HG02943 (cell line): ENCODE measurements around the gene FRMD4A.
"Not testable (repeated sequence)": the region's sequence is repeated elsewhere in the genome, so short reads cannot be mapped to it uniquely, and the experiment has no call there.

ENCODE experiments used
- ATAC-seq: cut with Tn5 transposase; IDR thresholded peaks from one replicate; pipeline ENCODE4 v1.9.1; 2021; ENCODE audit warnings: mild to moderate bottlenecking, low read depth, moderate library complexity; ENCODE audit not compliant: unreplicated experiment

Gene FRMD4A

DNA sequence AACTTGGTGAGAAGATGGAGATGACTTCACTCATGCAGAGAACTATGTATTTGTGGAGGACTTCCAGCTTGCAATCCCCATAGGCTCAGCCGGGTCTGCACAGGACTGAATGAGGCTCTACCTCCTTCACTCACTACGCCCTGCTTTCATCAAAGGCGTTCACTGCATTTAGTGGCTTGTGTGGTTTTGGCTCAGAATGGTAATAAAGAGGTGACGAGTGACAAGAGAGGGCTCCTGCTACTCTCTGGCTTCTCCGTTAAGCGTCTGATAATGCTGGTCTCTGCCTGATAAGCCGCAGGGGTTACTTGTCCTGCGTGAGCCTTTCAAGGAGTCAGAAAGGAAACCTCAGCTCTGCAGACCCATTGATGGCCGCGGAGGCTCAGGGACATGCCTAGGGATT lies 400.6 kb downstream of the FRMD4A start:
- ATAC-seq: no peak

DNA sequence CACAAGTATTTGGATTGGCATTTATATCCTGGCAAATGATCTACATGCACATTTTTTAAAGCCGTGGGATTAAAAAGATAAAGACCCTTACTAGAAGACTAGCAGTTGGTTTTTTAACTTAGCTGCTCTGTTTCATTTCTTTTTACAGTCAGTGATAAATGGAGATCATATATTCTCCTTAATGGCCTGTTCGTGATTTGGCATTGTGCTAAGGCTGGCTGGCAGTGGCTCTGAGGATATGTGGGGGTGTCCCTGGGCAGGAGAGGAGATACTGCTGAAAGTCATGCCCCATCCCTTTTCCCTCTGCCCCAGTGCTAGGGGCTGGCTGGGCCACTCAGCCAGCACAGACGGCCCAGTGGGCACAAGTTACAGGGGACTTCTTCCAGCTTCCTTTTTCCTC lies 402.3 kb downstream of the FRMD4A start:
- no peak for ATAC-seq

DNA sequence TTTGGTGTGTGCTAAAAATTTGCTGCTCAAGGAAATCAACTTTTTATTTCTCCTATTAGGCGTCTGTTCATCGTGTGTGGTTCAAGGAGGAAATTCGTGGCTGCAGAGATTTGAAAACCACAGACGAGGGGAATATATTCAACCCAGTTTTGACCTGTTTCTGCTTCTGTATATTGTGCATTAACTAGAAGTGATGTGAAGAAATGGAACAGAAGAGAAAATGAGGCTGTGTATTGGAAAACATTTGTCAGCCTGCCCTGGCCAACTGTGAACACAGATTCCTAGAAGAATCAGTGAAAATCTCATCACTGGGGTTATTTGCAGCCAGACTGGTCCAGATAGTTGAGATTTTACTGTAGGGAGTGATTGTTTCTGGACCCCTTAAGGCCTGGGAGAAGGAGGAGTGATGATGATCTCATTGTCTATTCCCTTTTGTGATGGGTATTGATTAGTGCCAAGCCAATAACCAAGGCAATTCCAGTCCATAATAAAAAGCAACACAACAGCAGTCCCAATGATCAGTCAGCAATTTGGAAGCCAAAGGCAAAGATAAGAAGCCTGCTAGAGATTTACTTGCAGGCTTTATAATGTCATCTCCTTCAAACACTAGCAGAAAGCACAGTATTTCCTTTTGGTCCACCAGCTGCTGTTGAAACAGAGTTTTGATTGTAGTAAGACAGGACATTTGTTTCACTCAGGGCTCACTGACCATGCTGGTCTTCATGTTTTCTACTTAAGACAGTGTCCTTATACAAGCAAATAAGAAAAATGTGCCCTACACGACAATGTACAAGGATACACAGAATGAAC lies 404.5 kb downstream of the FRMD4A start:
- no peak for ATAC-seq

DNA sequence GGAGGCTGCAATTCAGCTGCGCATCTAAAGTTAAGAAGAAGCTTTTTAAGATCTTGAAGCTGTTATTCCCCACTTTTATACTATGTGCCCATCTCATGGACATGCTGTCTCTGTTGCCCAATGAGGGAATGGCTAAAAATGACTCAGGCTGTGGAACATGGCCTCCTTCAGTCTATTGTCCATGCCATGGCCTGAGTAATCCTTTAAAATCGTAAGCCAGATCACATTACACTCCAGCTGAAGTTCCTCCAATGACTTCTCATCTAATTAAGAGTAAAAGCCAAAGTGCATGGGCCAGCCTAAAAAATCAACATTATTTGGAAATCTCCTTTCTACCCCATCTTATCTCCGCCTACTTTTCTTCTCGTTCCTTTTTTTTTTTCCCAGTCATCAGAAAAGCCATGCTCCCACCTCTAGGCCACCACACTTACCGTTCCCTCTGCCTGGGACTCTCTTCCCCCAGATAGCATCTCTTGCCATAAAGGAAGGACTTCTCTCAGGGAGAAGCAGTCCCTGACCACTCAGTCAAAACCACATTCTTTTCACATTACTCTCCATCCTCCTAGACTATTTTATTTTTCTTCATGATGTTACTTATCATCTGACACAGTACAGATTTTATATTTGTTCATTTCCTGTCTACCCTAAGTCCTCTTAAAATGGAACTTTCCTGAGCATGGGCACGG lies 406.5 kb downstream of the FRMD4A start:
- ATAC-seq: no peak

DNA sequence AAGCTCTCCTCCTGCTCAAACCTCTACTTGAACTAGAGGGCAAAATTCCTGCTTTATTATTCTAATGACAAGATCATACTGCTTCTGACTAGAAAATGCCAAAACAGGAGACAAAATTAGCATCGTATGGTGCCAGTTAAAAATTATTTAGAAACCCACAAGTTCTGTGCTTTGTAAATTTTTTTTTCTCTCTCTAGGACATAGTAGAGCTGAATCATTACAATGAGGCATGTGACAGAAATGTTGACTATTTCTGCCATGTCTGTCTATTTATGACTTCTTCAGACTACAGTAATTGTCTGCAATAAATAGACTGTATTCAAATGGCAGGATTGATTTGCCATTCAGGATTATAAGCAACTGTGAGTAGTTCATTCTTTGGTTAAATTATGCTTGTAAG lies 408.1 kb downstream of the FRMD4A start:
- no peak for ATAC-seq

DNA sequence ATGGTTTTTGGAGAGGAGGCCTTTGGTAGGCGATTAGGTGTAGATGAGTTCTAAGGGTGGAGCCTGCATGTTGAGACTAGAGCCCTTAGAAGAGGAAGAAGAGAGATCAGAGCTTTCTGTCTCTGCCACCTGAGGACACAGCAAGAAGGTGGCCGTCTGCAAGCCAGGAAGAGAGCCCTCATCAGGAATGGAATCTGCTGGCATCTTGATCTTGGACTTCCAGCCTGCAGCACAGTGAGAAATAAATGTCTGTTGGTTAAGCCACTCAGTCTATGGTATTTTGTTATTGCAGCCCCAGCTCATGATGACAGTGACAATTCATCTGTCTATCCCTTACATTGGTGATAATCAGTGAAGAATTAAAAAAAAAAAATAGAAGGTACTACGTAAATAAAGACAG lies 408.8 kb downstream of the FRMD4A start:
- no peak for ATAC-seq

DNA sequence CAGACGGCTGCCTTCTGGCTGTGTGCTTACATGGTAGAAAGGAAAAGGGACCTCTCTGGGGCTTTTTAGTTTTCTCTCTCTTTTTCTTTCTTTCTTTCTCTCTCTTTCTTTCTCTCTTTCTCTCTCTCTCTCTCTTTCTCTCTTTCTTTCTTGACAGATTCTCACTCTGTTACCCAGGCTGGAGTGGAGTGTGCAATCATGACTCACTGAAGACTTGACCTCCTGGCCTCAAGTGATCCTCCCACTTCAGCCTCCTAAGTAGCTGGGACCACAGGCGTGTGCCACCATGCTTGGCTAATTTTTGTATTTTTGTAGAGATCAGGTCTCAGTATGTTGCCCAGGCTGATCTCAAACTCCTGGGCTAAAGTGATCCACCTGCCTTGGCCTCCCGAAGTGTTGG lies 409.6 kb downstream of the FRMD4A start:
- not testable (repeated sequence) for ATAC-seq

DNA sequence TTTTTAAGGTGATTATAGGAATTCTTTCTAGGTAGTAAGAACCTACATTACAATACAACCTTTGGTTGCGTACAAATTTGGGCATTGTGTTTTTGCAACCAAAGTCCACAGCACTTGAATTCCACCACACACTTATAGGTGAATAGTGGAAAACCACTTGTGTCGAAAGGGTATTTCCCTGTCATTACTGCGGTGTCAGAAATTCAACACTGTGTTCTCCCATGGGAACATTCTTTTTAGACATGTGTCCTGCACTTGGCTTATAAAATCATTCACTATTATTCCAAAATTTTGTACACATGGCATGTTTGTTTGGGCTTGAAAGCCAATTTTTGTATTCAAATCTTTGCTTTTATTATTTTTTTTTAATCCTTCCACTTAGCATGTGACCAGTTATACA lies 410.3 kb downstream of the FRMD4A start:
- ATAC-seq: no peak

DNA sequence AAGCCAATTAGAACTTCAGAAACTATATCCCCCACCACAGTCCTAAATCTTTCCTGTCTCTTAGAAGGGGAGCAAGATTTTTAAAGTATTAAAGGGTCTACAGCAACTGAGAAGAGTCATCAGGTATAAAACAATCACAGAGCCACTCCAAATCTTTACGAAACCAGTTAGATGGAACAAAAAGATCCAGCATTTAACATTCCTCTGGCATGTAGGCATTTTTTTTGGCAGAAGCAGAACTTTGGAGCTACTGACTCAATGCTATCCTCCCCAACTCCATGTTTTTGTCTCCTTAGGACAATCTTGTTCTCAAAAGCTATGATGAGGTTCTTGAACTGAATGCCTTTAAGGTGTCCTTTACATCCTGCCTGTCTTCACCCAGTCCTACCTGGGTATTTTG lies 410.7 kb downstream of the FRMD4A start:
- ATAC-seq: no peak

DNA sequence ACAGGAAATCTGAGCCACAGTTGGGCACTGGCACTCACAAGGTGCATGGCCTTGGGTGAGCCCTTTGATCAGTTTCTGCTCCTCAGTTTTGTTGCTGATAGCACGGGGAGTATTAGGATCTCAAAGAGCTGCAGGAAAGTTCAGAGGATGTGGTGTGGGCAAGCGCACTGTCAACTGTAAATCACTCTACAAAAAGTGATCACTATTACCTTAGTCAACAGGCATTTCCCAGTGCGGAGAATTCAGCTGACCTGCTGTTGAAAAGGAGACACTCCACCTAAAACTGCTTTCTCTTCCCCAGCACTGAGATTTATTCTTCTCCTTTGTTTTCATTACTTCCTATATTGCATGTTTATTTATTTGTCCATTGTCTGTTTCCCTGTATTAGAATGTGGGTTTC lies 412.9 kb downstream of the FRMD4A start:
- no peak for ATAC-seq

DNA sequence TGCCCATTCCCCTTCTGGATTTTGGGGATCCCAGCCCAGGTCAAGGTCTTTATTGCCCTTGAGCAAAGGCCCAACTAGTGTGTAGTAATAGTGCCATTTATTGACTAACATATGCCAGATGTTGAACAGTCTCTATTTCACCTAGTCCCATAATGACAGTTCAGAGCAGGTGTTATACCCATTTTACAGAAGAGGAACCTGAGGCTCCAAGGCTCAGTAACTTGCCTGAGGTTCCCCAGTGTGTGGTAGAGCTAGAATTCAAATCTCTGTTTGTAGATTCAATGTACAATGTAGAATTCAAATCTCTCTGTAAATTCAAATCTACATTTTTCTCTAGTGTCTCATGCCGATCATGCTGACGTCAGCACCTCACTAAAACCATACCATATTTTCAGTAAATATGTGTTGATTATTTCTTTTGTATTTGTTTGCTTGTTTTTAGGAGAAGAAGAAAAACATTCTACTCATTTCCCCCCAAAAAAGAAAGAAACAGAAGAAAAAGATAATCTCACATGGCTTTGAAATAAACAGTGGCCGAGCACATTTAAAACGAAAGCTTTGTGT lies 414.3 kb downstream of the FRMD4A start:
- no peak for ATAC-seq

DNA sequence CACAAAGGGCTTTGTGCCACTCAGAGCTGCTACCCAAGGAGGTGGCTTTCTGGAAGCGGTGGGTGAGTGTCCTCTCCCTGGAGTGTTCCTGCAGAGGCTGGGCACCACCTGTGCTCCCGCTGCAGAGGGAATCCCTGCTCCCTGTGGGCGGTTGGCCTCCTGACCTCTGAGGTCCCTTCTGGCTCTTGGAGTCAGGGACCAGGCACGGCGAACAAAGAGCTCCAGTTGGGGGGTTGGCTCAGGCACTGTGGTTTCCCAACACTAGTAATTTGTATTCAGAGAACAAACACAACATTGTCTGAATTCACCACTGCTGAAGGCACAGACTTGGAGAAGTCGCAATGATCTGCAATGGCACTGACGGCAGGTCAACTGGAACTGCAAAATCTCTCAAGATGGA lies 415.0 kb downstream of the FRMD4A start:
- no peak for ATAC-seq

DNA sequence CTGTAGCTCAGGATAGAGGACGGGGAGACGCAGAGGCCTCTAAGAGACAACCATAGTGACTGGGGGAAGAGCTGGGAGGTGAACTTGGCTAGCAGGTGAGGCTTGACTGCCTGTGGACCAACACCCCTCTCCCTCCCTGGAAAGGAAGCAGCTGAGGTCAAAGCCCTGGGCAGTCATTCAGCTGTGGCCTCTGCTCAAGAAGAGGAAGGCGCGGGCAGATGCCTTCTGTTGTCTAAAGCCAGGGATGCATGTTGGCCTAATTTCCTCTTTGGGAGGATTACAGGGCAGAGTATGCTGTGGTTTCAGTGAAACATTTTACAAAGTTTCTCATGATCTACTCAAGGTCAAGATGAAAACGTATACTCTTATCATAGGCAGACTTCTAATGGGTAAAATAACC lies 416.8 kb downstream of the FRMD4A start:
- no peak for ATAC-seq

DNA sequence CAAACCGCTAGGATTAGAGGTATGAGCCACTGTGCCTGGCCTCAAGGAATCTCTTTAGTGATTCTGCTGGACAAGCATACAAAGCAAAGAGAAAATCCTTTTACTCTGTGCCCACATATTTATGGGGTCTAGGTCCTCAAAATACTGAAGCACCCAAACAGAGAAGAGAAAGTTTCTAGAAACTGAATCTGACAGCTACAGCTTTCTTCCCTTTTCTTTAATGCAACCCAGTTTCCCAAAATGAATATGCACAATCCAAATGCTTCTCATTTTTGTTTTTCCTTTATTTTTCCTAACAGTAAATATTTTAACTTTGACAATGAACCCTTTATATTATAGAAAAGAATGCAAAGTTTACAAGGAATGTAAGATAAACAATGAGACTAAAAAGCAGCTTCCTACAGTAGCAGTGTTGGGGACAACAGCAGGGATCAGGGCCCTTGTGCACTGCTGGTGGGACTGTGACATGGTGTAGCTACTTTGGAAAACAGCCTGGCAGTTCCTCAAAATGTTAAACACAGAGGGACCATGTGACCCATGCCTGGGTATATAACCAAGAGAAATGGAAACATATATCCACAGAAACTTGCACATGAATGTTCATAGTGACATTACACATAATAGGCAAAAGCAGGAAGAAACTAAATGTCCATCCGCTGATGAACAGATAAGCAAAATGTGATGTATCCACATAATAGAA lies 418.8 kb downstream of the FRMD4A start:
- ATAC-seq: no peak

DNA sequence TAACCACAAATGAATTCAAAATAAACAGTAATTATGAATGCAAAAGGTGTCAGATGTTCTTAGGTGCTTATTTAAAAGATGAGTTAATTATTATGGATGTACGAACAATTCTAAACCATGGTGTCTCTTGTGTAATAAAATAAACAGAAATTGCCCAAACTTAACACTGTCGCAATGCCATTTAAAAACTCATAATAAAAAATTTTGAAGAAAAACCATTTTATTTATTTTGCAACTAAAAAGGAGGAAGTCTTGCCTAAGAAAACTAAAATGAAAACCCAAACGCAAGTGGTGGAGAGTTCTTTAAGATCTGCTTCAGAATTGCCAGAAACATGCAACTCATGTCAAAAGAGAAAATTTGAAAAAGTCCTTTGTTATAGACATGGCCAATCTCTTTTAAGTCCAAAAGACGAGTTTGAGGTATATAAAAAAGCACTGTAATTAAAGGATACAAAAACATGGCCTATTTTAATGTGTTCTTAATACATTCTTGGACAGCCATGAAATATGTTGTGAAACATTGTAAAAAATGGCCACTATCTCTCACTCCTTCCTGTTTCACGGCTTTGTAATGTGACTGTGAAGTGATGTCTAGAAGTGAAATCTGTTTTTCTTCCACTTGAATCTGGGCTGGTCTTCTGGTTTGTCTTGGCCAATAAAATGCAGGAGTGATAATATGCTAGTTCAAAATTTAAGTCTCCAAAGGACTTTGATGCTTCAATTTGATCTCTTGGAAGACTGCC lies 421.0 kb downstream of the FRMD4A start:
- no peak for ATAC-seq

DNA sequence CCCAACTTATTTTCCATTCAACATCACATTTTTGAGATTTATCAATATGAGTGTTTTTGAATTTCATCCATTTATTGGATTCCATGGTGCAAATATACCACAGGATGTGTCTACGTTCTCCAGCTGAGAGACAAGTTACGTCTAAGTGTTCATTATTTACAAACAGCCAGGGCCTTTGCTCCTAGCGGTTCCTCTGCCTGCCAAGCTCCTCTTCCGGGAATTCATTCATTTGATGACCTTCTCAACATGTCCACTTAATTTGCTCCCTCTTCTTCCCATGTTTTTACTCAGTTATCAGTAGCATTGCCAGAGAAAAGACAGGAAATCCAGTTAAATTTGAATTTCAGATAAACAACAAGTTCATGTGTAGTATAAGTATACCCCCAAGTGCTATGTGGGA lies 422.2 kb downstream of the FRMD4A start:
- no peak for ATAC-seq

DNA sequence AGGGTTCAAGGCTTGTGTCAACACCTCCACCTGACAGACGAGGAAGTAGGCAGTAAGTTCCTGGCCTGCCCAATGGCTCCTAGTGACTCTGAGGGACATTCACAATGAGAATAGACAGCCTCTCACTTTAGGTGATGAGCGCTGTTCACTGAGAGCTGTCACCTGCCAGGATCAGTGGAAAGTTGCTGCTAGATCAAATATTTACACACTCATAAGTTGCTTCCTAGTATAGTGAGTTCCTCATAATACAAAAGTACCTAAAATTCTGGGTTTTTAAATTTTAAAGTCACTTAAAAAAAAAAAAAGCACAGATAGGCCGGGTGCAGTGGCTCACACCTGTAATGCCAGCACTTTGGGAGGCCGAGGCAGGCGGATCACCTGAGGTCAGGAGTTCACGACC lies 423.2 kb downstream of the FRMD4A start:
- ATAC-seq: no peak

DNA sequence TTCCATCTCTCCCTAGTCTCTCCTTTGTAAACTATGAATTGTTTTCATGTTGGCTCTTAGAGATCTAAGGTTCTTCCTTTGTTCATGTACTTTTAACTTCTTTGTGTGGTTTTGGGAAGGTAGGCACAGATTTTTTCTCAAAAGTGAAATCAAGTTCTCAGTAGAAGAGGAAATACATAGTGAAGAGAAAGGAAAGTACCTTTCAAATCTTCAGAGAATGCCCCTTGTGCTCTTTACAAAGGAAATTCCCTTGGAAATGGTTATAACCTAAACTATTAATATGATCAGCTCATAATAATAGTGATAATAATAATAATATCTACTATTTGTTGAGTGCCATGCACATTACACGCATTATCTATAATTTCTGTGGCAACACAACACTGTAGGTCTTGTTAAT lies 425.4 kb downstream of the FRMD4A start:
- ATAC-seq: no peak

DNA sequence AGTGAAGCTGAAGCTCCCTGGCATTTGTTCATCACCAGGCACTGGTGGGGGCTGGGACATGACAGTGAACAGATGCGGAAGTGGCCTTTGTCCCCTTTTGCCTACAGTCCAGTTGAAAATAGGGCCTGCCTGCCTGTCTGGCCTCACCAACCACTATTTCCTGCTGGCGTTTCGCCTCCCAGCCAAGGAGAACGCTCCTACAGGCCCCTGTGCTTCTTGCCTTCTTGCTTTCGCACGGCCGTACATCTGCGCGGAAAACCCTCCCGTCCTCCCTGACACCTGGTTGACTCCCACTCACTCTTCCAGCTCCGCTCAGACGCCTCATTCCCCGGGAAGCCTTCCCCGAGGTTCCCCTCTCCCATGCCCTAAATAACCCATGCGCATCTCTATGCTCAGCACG lies 426.7 kb downstream of the FRMD4A start:
- ATAC-seq: no peak

DNA sequence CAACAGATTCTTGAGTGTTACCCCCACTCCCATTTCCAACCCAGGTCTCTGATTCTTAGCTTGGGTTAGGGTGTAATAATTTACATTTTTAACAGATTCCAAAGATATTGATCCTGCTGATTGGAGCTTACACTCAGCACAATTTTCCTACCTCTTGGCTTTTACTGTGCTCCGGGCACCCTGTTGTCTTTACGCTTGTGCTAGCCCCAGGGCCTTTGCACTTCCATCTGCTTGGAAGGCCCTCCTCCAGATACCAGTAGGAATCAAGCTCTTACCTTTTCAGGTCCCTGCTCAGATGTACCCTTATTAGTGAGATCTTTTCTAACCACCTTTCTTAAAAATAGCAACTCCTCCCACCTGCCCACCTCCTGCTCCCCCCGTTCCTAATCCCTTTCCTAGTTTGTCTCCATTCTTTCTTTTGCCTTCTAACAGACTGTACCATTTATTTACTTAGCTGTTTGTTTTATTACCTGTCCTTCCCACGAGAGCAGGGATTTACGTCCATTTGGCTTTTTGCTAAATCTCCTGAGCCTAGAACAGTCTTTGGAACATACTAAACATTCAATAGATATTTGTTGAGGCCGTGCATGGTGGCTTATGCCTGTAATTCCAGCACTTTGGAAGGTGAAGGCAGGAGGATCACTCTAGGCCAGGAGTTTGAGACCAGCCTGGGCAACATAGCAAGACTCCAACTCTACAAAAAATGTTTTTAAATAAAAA lies 427.7 kb downstream of the FRMD4A start:
- ATAC-seq: no peak
